Heart right ventricle (tissue), 16 donors: ENCODE measurements around the gene LENG9. TPM values are rescaled to one million over a fixed set of nuclear protein-coding genes. Genes with fewer than 3 reads are reported as not detected.

Source experiments
- ATAC-seq, 8 donors: fragments of 200-7000 bp; cut with Tn5 transposase; one replicate each; pipeline ENCODE4 v1.9.1; 2020; ENCODE audit warnings: mild to moderate bottlenecking in 8 of 8, moderate library complexity in 8 of 8, moderate number of reproducible peaks in 1 of 8
- DNase-seq, 2 donors: peaks; one replicate each; pipeline ENCODE4 v3.0.0-alpha.2; 2020
- H3K27ac ChIP-seq, 10 donors: fragments of 200-600 bp; sonication (generic) in 2 of 10; one replicate each; pipeline versions ENCODE4 v1.5.0 to v1.8.0; 2020 to 2022; ENCODE audit warnings: mild to moderate bottlenecking in 3 of 10
- H3K27me3 ChIP-seq, 7 donors: fragments of 200-600 bp; one replicate each; pipeline ENCODE4 v1.8.0; 2021 to 2022; ENCODE audit warnings: mild to moderate bottlenecking in 2 of 7
- H3K36me3 ChIP-seq, 9 donors: fragments of 200-600 bp; sonication (generic) in 1 of 9; one replicate each; pipeline versions ENCODE4 v1.5.0 to v1.8.0; 2020 to 2022; ENCODE audit warnings: mild to moderate bottlenecking in 2 of 9
- H3K4me1 ChIP-seq, 9 donors: fragments of 200-600 bp; sonication (generic) in 1 of 9; one replicate each; pipeline versions ENCODE4 v1.5.0 to v1.8.0; 2020 to 2022; ENCODE audit warnings: mild to moderate bottlenecking in 4 of 9
- H3K4me3 ChIP-seq, 10 donors: fragments of 200-600 bp; sonication (generic) in 2 of 10; one replicate each; pipeline versions ENCODE4 v1.5.0 to v1.8.0; 2020 to 2022; ENCODE audit warnings: mild to moderate bottlenecking in 7 of 10, moderate library complexity in 2 of 10
- H3K9me3 ChIP-seq, 11 donors: fragments of 200-600 bp in 10 of 11; sonication (generic) in 2 of 11; one replicate each; pipeline versions ENCODE4 v1.5.0 to v1.8.0; 2013 to 2022; ENCODE audit warnings: mild to moderate bottlenecking in 2 of 11, control low read depth in 1 of 11, moderate library complexity in 1 of 11
- WGBS, 2 donors: extraction: QIAGEN DNeasy Blood & Tissue Kit; methylation state at CpG; one replicate each; pipeline ENCODE4 v1.1.7; 2013; ENCODE audit warnings: inconsistent platforms in 1 of 2; 5-methylcytosine and 5-hydroxymethylcytosine counted together
- intact Hi-C, 10 donors: fragments of 100-400 bp; cut with DNase I; formaldehyde crosslinking; loops; one replicate each; pipeline versions ENCODE4 v1.11.1 to v1.14.2; 2022
- polyA plus RNA-seq, 2 donors: library from polyadenylated mRNA; stranded (reverse); fragments of 200-250 nt; gene quantifications; one replicate each; pipeline ENCODE4 v1.2.3, GENCODE V29; 2013
- total RNA-seq, 10 donors: library from RNA; stranded (reverse); fragmentation: NEBNext Ultra II Directional in 3 of 10; extraction: Animal tissue kit (Norgen Biotek cat#: 25700) in 3 of 10; gene quantifications; one replicate each; pipeline versions ENCODE4 v1.2.1 to v1.2.4, GENCODE V29; 2021 to 2023
- TF ChIP-seq, protein P1 (sequence below), 9 donors: fragments of 200-600 bp; sonication (generic) in 2 of 9; IDR thresholded peaks; one replicate each; pipeline versions ENCODE4 v1.5.0 to v1.8.0; 2021 to 2022; ENCODE audit warnings: antibody characterized with exemption in 9 of 9, mild to moderate bottlenecking in 5 of 9, moderate library complexity in 1 of 9
- donor health status: Arrhythmogenic right ventricular cardiomyopathy.
- donor health status: ischemic (EF 13 %, LVEDD 7.1; RV severe dilation, severe dysfunction).
- donor health status: healthy with polysubstance abuse.
- donor health status: DM: no; HTN: yes; CAD: no.
- donor health status: DM: no; HTN: no; CAD: no.
- donor health status: ischemic (EF 25% LVEDD 6.9; RV normal size, moderate dysfunction).
- donor health status: ischemic (EF 25% LVEDD 5.7; RV mildly dilated, moderate dysfunction).
- donor health status: healthy.
- donor health status: DM: yes; HTN: yes; CAD: no.
- donor health status: Ischemic cardiomyopathy.
- donor health status: ischemic (EF 35%, LVEDD 5.7; RV mildly dilated, moderate dysfunction).
- donor health status: nonischemic (EF 11% LVEDD 7.7; RV severe dilation, severe dysfunction).
- donor health status: DM: yes; HTN: yes; CAD: no.
- donor health status: PGD.
- donor health status: ischemic (EF 29% LVEDD 5.4; RV normal size, mild dysfunction).
- donor health status: nonischemic (EF 23%, LVEDD 6.1; RV moderate dilation, normal function).

LENG9 gene
- total and polyA plus RNA-seq, 12 donors, result 1.0 to 4.2 (median 1.6) TPM

DNA sequence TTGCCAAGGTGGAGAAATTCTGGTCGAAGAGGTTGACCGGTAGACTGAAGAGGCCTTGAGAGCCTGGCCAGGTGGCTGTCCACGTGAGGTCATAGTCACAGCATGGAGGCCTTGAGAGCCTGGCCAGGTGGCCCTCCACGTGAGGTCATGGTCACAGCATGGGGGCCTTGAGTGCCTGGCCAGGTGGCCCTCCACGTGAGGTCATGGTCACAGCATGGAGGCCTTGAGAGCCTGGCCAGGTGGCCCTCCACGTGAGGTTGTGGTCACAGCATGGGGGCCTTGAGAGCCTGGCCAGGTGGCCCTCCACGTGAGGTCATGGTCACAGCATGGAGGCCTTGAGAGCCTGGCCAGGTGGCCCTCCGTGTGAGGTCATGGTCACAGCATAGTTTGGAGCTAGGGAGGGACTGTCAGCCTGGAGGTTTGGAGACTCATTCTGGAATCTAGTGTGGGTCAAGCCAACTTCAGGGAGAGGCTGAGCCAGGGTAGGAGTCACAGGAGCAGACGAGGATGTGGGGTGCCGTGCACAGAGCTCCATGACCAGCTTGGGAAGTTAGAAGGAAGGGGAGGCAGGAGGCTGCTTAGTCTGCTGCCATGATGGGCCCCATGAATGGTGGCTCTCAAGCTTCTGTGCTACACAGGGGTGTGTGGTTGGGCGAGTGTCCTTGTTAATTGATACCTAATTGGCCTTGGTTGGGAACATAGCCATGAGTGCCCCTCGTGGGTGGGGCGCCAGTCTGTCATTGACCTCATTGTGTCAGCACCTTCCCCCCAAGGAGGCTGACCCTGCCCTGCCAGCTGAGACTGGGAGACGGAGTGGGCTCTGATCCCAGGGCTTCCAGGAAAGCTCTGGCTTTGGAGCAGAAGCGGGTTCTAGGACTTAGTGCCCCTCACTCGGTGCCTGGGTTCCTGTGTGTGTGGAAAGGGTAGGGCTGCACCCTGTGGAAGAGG is 4.0 kb downstream of the LENG9 start:
- 81 to 82% methylated on average over 16 of the region's 16 CpGs for WGBS, 2 donors

DNA sequence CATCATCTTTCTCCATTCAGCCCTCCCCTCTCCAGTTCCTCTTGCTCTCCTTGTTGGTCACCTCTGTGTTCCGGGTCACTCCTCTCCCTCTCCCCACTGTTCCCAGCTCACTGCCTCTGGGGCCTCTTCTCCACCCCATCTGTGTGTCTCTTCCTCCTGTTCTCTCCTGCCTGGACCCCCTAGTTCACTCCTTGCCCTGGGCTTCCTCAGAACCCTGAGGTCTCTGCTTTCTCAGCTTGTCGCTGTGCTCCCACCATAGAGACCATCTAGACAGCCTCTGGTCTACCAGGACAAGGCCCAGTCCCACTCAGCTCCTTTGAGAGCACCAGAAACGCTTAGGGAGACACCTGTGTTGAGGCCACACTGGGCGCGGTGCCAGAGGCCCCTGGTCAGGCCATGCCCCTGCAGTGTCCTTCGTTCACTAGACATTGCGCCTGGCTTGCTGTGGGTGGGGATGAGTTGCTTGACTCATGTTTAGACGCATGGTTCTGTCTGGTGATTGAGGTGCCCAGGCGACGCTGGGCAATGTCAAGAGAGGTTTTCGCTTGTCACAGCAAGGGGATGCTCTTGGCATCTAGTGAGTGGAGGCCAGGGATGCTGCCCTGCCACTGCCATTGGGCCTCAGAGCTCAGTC is 4.8 kb downstream of the LENG9 start:
- intact Hi-C loops, result no loop called here
- ATAC-seq (no peak), DNase-seq (no peak)
- H3K4me1 ChIP-seq, result peaks cover 11 to 43% (median 34%) of the 10 kb centered on the region in 9 donors
- H3K36me3 ChIP-seq, result peaks cover 4 to 87% (median 82%) of the 10 kb centered on the region in 9 donors
- 80 to 84% methylated on average over 11 of the region's 11 CpGs for WGBS, 2 donors
- H3K27ac ChIP-seq, result no peak overlapping the region
- no peaks in the 10 kb centered on the region for H3K27me3 ChIP-seq
- TF ChIP-seq, protein P1, sequence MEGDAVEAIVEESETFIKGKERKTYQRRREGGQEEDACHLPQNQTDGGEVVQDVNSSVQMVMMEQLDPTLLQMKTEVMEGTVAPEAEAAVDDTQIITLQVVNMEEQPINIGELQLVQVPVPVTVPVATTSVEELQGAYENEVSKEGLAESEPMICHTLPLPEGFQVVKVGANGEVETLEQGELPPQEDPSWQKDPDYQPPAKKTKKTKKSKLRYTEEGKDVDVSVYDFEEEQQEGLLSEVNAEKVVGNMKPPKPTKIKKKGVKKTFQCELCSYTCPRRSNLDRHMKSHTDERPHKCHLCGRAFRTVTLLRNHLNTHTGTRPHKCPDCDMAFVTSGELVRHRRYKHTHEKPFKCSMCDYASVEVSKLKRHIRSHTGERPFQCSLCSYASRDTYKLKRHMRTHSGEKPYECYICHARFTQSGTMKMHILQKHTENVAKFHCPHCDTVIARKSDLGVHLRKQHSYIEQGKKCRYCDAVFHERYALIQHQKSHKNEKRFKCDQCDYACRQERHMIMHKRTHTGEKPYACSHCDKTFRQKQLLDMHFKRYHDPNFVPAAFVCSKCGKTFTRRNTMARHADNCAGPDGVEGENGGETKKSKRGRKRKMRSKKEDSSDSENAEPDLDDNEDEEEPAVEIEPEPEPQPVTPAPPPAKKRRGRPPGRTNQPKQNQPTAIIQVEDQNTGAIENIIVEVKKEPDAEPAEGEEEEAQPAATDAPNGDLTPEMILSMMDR (IDR thresholded peaks at IDR 0.05), result no peak
- no peak overlapping the region for H3K4me3 ChIP-seq
- no peaks in the 10 kb centered on the region for H3K9me3 ChIP-seq

More for the DNA sequence above, 4.0 kb downstream of the LENG9 start:
- intact Hi-C loops, result no loop called here
- H3K4me1 ChIP-seq, result peaks cover 11 to 51% (median 42%) of the 10 kb centered on the region in 9 donors
- H3K36me3 ChIP-seq, result peaks cover 4 to 79% (median 74%) of the 10 kb centered on the region in 9 donors
- ATAC-seq (no peak), DNase-seq (no peak)
- H3K27me3 ChIP-seq, result no peaks in the 10 kb centered on the region
- no peak overlapping the region for H3K27ac ChIP-seq
- H3K4me3 ChIP-seq, result no peak overlapping the region
- H3K9me3 ChIP-seq, result no peaks in the 10 kb centered on the region
- TF ChIP-seq, protein P1 (IDR thresholded peaks at IDR 0.05), result no peak

DNA sequence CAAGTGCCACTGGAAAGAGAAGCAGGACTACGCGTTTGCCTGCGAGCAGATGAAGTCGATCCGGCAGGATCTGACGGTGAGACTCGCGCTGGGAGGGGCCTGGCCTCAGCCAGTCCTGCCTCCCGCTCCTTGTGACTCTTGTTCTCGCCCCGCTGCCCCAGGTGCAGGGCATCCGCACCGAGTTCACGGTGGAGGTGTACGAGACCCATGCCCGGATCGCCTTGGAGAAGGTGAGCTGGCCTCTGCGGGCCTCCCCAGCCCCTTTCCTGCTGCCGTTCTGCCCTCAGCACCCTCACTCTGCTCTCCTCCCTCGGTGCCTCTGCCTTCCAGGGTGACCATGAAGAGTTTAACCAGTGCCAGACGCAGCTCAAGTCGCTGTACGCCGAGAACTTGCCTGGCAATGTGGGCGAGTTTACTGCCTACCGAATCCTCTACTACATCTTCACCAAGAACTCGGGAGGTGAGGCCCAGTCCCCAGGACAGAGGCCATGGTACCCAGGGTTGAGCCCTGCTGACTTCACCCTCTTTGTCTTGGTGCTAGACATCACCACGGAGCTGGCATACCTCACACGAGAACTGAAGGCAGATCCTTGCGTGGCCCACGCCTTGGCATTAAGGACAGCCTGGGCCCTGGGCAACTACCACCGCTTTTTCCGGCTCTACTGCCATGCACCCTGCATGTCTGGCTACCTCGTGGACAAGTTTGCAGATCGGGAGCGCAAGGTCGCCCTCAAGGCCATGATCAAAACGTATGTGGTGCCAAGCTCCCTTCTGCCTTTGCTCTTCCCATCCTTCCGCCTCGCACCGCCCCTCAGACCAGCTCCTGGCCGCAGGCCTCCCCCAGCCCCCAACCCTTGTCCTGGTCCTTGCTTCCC is 5.6 kb downstream of the LENG9 start:
- no peak overlapping the region for H3K27ac ChIP-seq
- DNase-seq (no peak), ATAC-seq (no peak)
- no peak overlapping the region for H3K4me3 ChIP-seq
- H3K4me1 ChIP-seq, result peaks cover 11 to 45% (median 34%) of the 10 kb centered on the region in 9 donors
- H3K27me3 ChIP-seq, result no peaks in the 10 kb centered on the region
- WGBS, 2 donors, result 89 to 94% methylated on average over 42 of the region's 42 CpGs
- peaks cover 4 to 95% (median 90%) of the 10 kb centered on the region in 9 donors for H3K36me3 ChIP-seq
- H3K9me3 ChIP-seq, result no peaks in the 10 kb centered on the region
- intact Hi-C loops, result no loop called here
- TF ChIP-seq, protein P1 (IDR thresholded peaks at IDR 0.05), result no peak
